Smooth muscle cell (in vitro differentiated cells): ENCODE measurements around the gene SV2C. TPM values are rescaled to one million over a fixed set of nuclear protein-coding genes. Genes with fewer than 3 reads are reported as not detected.

Source experiments
- DNase-seq: peaks from one replicate; lab custom pipeline; 2025; ENCODE audit not compliant: unreplicated experiment; lab: John Stamatoyannopoulos, UW
- H2AFZ ChIP-seq: fragments of 200-600 bp; sonication (generic); 2 replicates; pipeline ENCODE4 v1.6.0; 2016; ENCODE audit warnings: antibody characterized with exemption, low read depth, mild to moderate bottlenecking
- H3F3A ChIP-seq: fragments of 200-600 bp; sonication (generic); 2 replicates; pipeline ENCODE4 v1.6.0; 2017; ENCODE audit warnings: antibody characterized with exemption, low read depth
- H3K27ac ChIP-seq: fragments of 200-600 bp; sonication (generic); 2 replicates; pipeline ENCODE4 v1.5.1; 2016; ENCODE audit warnings: low read depth, mild to moderate bottlenecking
- H3K27me3 ChIP-seq: fragments of 200-600 bp; sonication (generic); 2 replicates; pipeline ENCODE4 v1.6.1; 2016; ENCODE audit warnings: low read depth, mild to moderate bottlenecking
- H3K36me3 ChIP-seq: fragments of 200-600 bp; sonication (generic); 2 replicates; pipeline ENCODE4 v1.5.1; 2016; ENCODE audit warnings: low read depth
- H3K4me1 ChIP-seq: fragments of 200-600 bp; sonication (generic); 2 replicates; pipeline ENCODE4 v1.5.1; 2016; ENCODE audit warnings: low read depth
- H3K4me2 ChIP-seq: fragments of 200-600 bp; sonication (generic); 2 replicates; pipeline ENCODE4 v1.6.0; 2016; ENCODE audit warnings: mild to moderate bottlenecking
- H3K4me3 ChIP-seq: fragments of 200-600 bp; sonication (generic); 2 replicates; pipeline ENCODE4 v1.5.1; 2016; ENCODE audit warnings: mild to moderate bottlenecking
- H3K79me2 ChIP-seq: fragments of 200-600 bp; sonication (generic); 2 replicates; pipeline ENCODE4 v1.6.0; 2016; ENCODE audit warnings: low read depth, mild to moderate bottlenecking
- H3K9ac ChIP-seq: fragments of 200-600 bp; sonication (generic); 2 replicates; pipeline ENCODE4 v1.6.0; 2016; ENCODE audit warnings: low read depth
- H3K9me3 ChIP-seq: fragments of 200-600 bp; sonication (generic); replicated peaks from 2 replicates; pipeline ENCODE4 v1.5.1; 2016; ENCODE audit warnings: low read depth
- H4K20me1 ChIP-seq: fragments of 200-600 bp; sonication (generic); 2 replicates; pipeline ENCODE4 v1.6.0; 2016; ENCODE audit warnings: low read depth
- WGBS: methylation state at CpG from one replicate; pipeline ENCODE4 v1.1.7; 2016; ENCODE audit warnings: low lambda C conversion rate; 5-methylcytosine and 5-hydroxymethylcytosine counted together
- polyA plus RNA-seq: library from polyadenylated mRNA; unstranded; fragments of >200 nt; fragmentation: Nextera tagmentation; extraction: Ambion mirVana; gene quantifications from 2 replicates; pipeline ENCODE4 v1.2.1, GENCODE V29; 2016
- total RNA-seq: library from RNA; depleted of rRNA; stranded (reverse); fragments of >200 nt; gene quantifications from 2 replicates; pipeline ENCODE4 v1.2.3, GENCODE V29; 2014
- TF ChIP-seq, protein P1 (sequence below): fragments of 200-600 bp; sonication (generic); IDR thresholded peaks from 2 replicates; pipeline ENCODE4 v1.5.1; 2017; ENCODE audit warnings: borderline replicate concordance, mild to moderate bottlenecking, antibody characterized with exemption; ENCODE audit not compliant: insufficient read depth, poor library complexity, severe bottlenecking

The SV2C gene
- total and polyA plus RNA-seq, 2 experiments from 2014 or later: not detected

DNA sequence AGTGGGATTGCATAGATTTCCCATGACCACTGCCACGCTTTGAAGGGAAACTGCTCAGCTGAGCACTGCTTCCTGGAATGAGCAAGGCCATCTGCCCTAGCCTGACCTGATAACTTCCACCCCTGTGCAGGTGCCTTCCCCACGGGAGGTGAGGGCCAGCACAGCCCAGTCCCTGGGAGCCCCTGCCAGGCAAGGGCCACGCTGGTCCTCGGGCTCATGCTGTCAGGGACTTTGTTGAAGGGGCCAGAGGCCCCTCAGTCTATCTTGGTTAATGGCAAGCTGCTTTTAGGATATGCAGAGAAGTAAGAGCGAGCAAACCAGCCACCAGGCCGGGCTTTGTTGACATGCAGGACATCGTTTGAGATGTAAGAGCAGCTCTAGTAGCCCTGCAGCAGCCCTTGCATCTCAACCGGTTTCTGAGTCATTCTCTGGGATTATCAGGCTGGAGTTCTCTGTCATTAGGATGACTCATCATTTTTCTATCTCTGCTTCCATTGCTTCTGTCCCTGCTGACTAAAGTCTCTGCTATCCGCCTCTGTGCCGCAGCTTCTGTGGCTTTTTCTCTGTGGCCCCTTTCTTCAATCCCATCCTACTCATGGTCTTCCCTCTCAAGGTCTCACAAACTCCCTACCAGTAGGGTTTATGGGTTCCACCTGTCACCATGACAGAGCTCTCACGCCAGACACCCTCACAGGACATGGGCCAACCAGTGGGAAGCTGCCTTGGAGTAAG lies 289.3 kb downstream of the SV2C start:
- no peak overlapping the region for H3K4me3 ChIP-seq
- peak overlapping the region; percentile 78 for H3K4me2 ChIP-seq
- 8% methylated on average over 11 of the region's 11 CpGs for WGBS
- TF ChIP-seq, protein P1, sequence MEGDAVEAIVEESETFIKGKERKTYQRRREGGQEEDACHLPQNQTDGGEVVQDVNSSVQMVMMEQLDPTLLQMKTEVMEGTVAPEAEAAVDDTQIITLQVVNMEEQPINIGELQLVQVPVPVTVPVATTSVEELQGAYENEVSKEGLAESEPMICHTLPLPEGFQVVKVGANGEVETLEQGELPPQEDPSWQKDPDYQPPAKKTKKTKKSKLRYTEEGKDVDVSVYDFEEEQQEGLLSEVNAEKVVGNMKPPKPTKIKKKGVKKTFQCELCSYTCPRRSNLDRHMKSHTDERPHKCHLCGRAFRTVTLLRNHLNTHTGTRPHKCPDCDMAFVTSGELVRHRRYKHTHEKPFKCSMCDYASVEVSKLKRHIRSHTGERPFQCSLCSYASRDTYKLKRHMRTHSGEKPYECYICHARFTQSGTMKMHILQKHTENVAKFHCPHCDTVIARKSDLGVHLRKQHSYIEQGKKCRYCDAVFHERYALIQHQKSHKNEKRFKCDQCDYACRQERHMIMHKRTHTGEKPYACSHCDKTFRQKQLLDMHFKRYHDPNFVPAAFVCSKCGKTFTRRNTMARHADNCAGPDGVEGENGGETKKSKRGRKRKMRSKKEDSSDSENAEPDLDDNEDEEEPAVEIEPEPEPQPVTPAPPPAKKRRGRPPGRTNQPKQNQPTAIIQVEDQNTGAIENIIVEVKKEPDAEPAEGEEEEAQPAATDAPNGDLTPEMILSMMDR: no peak
- H3K27me3 ChIP-seq: no peaks in the 10 kb centered on the region
- DNase-seq: peak; percentile 15
- H3K4me1 ChIP-seq: peaks cover 6% of the 10 kb centered on the region
- H4K20me1 ChIP-seq: no peaks in the 10 kb centered on the region
- no peaks in the 10 kb centered on the region for H3K79me2 ChIP-seq
- H3K9me3 ChIP-seq: no peaks in the 10 kb centered on the region
- no peaks in the 10 kb centered on the region for H3K36me3 ChIP-seq
- H3K27ac ChIP-seq: peak overlapping the region; percentile 84
- no peak overlapping the region for H2AFZ ChIP-seq
- H3K9ac ChIP-seq: peak overlapping the region; percentile 17
- H3F3A ChIP-seq: peaks cover 11% of the 10 kb centered on the region

DNA sequence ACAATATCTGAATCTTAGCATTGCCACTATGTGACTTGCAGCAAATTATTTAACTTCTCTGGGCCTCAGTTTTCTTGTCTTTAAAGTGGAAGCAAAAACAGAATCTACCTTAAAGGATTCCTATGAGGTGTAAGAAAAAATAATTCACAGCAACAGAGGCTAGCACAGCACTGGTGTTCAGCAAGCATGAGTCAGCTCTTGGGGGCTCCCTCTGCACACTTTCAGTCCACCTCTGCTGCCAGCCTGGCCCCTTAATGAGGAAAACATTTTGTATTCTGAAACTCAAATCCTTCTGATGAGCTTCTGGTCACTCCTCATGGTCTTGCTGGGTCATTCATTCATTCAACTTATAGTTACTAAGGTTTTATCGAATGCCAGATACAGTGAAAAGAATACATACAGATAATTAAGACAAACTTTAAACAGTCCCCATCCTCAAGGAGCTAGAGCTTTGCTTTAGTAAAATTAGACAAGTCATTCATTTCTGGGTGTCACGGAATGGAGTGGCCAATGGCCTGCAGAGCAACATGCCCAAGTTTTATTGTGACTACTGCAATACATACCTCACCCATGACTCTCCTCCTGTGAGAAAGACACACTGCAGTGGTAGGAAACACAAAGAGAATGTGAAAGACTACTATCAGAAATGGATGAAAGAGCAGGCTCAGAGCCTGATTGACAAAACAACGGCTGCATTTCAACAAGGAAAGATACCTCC lies 293.1 kb downstream of the SV2C start:
- WGBS: 78% methylated on average over 3 of the region's 3 CpGs
- DNase-seq: no peak

DNA sequence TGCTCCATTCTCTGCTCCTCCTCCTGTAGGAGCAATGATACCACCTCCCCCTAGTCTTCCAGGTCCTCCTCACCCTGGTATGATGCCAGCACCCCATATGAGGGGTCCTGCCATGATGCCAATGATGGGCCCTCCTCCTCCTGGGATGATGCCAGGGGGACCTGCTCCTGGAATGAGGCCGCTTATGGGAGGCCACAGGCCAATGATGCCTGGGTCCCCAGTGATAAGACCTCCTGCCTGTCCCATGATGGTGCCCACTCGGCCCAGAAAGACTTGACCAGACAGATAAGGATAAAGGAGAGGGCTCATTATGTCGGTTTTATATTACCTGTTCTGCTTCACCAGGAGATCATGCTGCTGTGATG lies 293.7 kb downstream of the SV2C start:
- Histone ChIP-seq H3K79me2 (no peaks in the 10 kb centered on the region), H3K9me3 (no peaks in the 10 kb centered on the region), H3K4me2 (no peak overlapping the region), H3K36me3 (no peaks in the 10 kb centered on the region), H3F3A (peaks cover 5% of the 10 kb centered on the region), H3K4me3 (no peak overlapping the region), H3K4me1 (peaks cover 6% of the 10 kb centered on the region), H2AFZ (no peak overlapping the region), H4K20me1 (no peaks in the 10 kb centered on the region), H3K27ac (peak overlapping the region; percentile 26), H3K9ac (no peak overlapping the region), H3K27me3 (no peaks in the 10 kb centered on the region)
- DNase-seq: no peak
- WGBS: 91% methylated on average over 3 of the region's 3 CpGs
- TF ChIP-seq, protein P1: no peak

More for the DNA sequence above, 293.1 kb downstream of the SV2C start:
- Histone ChIP-seq H3K36me3 (no peaks in the 10 kb centered on the region), H3K27ac (peak overlapping the region; percentile 26), H3K4me3 (no peak overlapping the region), H3K9me3 (no peaks in the 10 kb centered on the region), H3K79me2 (no peaks in the 10 kb centered on the region), H2AFZ (no peak overlapping the region), H3K27me3 (no peaks in the 10 kb centered on the region), H4K20me1 (no peaks in the 10 kb centered on the region), H3K9ac (no peak overlapping the region), H3K4me1 (peaks cover 6% of the 10 kb centered on the region), H3F3A (peaks cover 9% of the 10 kb centered on the region), H3K4me2 (no peak overlapping the region)
- TF ChIP-seq, protein P1: no peak
